HEK293T (cell line): ENCODE results near the gene GRIA4.

Experiments
- BHLHE40 ChIP-seq: fragments of 450-650 bp; IDR thresholded peaks from 2 replicates; pipeline ENCODE4 v1.6.1; 2016; ENCODE audit warnings: mild to moderate bottlenecking, moderate library complexity, borderline replicate concordance
- CTBP1 ChIP-seq: fragments of 450-650 bp; IDR thresholded peaks from 2 replicates; pipeline ENCODE4 v1.6.1; 2016; ENCODE audit warnings: borderline replicate concordance
- ELF4 ChIP-seq: fragments of 450-650 bp; IDR thresholded peaks from 2 replicates; pipeline ENCODE4 v1.6.1; 2017; ENCODE audit warnings: antibody characterized with exemption
- FOXA1 ChIP-seq: fragments of 450-650 bp; IDR thresholded peaks from 2 replicates; pipeline ENCODE4 v1.6.1; 2016; ENCODE audit warnings: mild to moderate bottlenecking
- FOXK2 ChIP-seq: fragments of 450-650 bp; IDR thresholded peaks from 2 replicates; pipeline ENCODE4 v1.6.1; 2016; ENCODE audit warnings: mild to moderate bottlenecking
- FOXM1 ChIP-seq: fragments of 450-650 bp; IDR thresholded peaks from 2 replicates; pipeline ENCODE4 v1.6.1; 2017; ENCODE audit warnings: mild to moderate bottlenecking, borderline replicate concordance
- L3MBTL2 ChIP-seq: fragments of 450-650 bp; conservative IDR thresholded peaks from 2 replicates; pipeline ENCODE4 v1.6.1; 2016; ENCODE audit warnings: mild to moderate bottlenecking
- SP1 ChIP-seq: fragments of 450-650 bp; IDR thresholded peaks from 2 replicates; pipeline ENCODE4 v1.6.1; 2017
- TARDBP ChIP-seq: fragments of 450-650 bp; IDR thresholded peaks from 2 replicates; pipeline ENCODE4 v1.6.1; 2016
- ZNF384 ChIP-seq: fragments of 450-650 bp; IDR thresholded peaks from 2 replicates; pipeline ENCODE4 v1.6.1; 2016
- TF ChIP-seq, protein P1 (sequence below): fragments of 450-650 bp; IDR thresholded peaks from 2 replicates; pipeline ENCODE4 v1.6.1; 2016

DNA sequence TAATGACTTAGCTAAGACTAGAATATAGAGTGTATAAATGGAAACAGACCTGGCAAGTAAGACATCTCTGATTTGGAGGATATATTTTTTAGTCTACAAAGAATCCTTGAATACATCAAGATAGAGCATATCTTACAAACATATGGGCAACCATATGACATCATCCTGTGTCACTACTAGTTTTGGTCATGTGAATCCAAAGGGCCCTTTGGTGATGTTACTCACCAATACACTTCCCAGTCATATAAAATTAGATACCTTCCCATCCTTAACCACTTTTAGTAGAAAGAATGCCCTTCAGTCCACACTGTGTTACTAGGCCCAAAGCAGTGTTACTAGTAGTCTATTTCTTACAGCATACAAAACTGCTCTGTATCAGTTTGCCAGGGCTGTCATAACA is 31.6 kb downstream of the GRIA4 start:
- no peak for TF ChIP-seq BHLHE40
- TF ChIP-seq FOXA1: no peak
- TF ChIP-seq FOXM1: no peak
- TF ChIP-seq ZNF384: no peak
- no peak for TF ChIP-seq ELF4
- no peak for TF ChIP-seq L3MBTL2
- TF ChIP-seq CTBP1: no peak
- TF ChIP-seq FOXK2: no peak
- TF ChIP-seq SP1: no peak
- TF ChIP-seq, protein P1, sequence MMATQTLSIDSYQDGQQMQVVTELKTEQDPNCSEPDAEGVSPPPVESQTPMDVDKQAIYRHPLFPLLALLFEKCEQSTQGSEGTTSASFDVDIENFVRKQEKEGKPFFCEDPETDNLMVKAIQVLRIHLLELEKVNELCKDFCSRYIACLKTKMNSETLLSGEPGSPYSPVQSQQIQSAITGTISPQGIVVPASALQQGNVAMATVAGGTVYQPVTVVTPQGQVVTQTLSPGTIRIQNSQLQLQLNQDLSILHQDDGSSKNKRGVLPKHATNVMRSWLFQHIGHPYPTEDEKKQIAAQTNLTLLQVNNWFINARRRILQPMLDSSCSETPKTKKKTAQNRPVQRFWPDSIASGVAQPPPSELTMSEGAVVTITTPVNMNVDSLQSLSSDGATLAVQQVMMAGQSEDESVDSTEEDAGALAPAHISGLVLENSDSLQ: no peak
- TF ChIP-seq TARDBP: no peak
